ENCODE measurements around the gene MORC1.

Gene MORC1

DNA sequence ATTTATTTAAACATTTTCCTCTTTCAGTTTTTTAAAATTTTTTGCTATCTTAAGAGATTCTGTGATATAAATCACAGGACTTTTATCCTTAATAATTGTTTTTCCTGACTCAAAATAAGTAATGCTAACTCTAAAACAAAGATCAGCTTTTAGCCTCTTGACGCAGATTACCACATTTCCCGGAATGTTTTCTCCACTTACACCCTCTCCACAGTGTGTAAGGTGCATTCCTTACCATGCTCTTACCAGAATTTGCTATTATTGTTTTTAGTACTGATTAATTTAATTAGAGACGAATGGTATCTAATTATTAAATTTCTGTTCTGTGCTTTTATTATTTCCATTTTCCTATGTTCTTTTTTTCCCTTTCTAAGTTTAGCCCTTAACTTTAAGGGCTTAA lies 199.1 kb downstream of the MORC1 start:
- Histone ChIP-seq H3K4me3 (ENCODE audit: low read length) (no peak overlapping the region), H3K4me2 (ENCODE audit: low read length) (no peak overlapping the region), H3K27ac (ENCODE audit: low read length) (no peak overlapping the region), H3K36me3 (replicated peaks; ENCODE audit: low read depth, low read length) (no peaks in the 10 kb centered on the region), H3K4me1 (ENCODE audit: low read length) (peaks cover 4% of the 10 kb centered on the region), H3K9me3 (ENCODE audit: insufficient read depth, low read length) (no peaks in the 10 kb centered on the region), H3K27me3 (ENCODE audit: low read depth, low read length) (peaks cover 9% of the 10 kb centered on the region), H4K20me1 (ENCODE audit: insufficient read depth, low read length) (no peaks in the 10 kb centered on the region), H2AFZ (ENCODE audit: low read depth, low read length) (no peak overlapping the region), H3K9ac (ENCODE audit: low read length) (no peak overlapping the region), H3K79me2 (ENCODE audit: low read length) (no peaks in the 10 kb centered on the region)
- no peak for TF ChIP-seq EZH2phosphoT487 (IDR thresholded peaks at IDR 0.05; ENCODE audit: low read depth)
- TF ChIP-seq CTCF (IDR thresholded peaks at IDR 0.05; ENCODE audit: low read depth, low read length): no peak

- Histone ChIP-seq H3K27ac (ENCODE audit: low read length) (no peak overlapping the region), H3K36me3 (replicated peaks; ENCODE audit: low read depth, low read length) (no peaks in the 10 kb centered on the region), H2AFZ (ENCODE audit: low read depth, low read length) (peak overlapping the region; percentile 85), H3K27me3 (ENCODE audit: low read depth, low read length) (peaks cover 9% of the 10 kb centered on the region), H3K9ac (ENCODE audit: low read length) (no peak overlapping the region), H3K4me3 (ENCODE audit: low read length) (peak overlapping the region; percentile 40), H3K9me3 (ENCODE audit: insufficient read depth, low read length) (no peaks in the 10 kb centered on the region), H4K20me1 (ENCODE audit: insufficient read depth, low read length) (no peaks in the 10 kb centered on the region), H3K79me2 (ENCODE audit: low read length) (no peaks in the 10 kb centered on the region), H3K4me2 (ENCODE audit: low read length) (peak overlapping the region; percentile 80), H3K4me1 (ENCODE audit: low read length) (peaks cover 4% of the 10 kb centered on the region)
- TF ChIP-seq CTCF (IDR thresholded peaks at IDR 0.05; ENCODE audit: low read depth, low read length) (peak; percentile 92), EZH2phosphoT487 (IDR thresholded peaks at IDR 0.05; ENCODE audit: low read depth) (no peak)
Observed at GRCh38 chr3:108914774-108915641, 202.9 kb downstream of the MORC1 start.

GRCh38 chr3:108909799-108910198 lies 208.1 kb downstream of the MORC1 start:
- no peak for TF ChIP-seq EZH2phosphoT487 (IDR thresholded peaks at IDR 0.05; ENCODE audit: low read depth)
- no peak for TF ChIP-seq CTCF (IDR thresholded peaks at IDR 0.05; ENCODE audit: low read depth, low read length)
- H3K27ac ChIP-seq (ENCODE audit: low read length): no peak overlapping the region
- H3K4me3 ChIP-seq (ENCODE audit: low read length): no peak overlapping the region
- H3K9ac ChIP-seq (ENCODE audit: low read length): no peak overlapping the region
- peaks cover 3% of the 10 kb centered on the region for H3K4me1 ChIP-seq (ENCODE audit: low read length)
- H3K4me2 ChIP-seq (ENCODE audit: low read length): no peak overlapping the region
- H3K27me3 ChIP-seq (ENCODE audit: low read depth, low read length): 0 out of 2 replicates have a peak, but pooled peaks cover 4% of the 10 kb centered on the region
- no peaks in the 10 kb centered on the region for H4K20me1 ChIP-seq (ENCODE audit: insufficient read depth, low read length)
- H3K9me3 ChIP-seq (ENCODE audit: insufficient read depth, low read length): no peaks in the 10 kb centered on the region
- H3K79me2 ChIP-seq (ENCODE audit: low read length): no peaks in the 10 kb centered on the region
- no peak overlapping the region for H2AFZ ChIP-seq (ENCODE audit: low read depth, low read length)
- H3K36me3 ChIP-seq (replicated peaks; ENCODE audit: low read depth, low read length): no peaks in the 10 kb centered on the region

Measured in OCI-LY3 (cell line).